ENCODE measurements around the gene LRRN4CL.
"Not testable (repeated sequence)": the region's sequence is repeated elsewhere in the genome, so short reads cannot be mapped to it uniquely, and the experiment has no call there.

LRRN4CL gene

GRCh38 chr11:62680825-62681240, 8.5 kb downstream of the LRRN4CL start:
- DNase-seq (ENCODE audit: low read depth) = peak; percentile 90
- no peak overlapping the region for H3K4me3 ChIP-seq (ENCODE audit: low read depth, low read length)
- TF ChIP-seq, protein P1, sequence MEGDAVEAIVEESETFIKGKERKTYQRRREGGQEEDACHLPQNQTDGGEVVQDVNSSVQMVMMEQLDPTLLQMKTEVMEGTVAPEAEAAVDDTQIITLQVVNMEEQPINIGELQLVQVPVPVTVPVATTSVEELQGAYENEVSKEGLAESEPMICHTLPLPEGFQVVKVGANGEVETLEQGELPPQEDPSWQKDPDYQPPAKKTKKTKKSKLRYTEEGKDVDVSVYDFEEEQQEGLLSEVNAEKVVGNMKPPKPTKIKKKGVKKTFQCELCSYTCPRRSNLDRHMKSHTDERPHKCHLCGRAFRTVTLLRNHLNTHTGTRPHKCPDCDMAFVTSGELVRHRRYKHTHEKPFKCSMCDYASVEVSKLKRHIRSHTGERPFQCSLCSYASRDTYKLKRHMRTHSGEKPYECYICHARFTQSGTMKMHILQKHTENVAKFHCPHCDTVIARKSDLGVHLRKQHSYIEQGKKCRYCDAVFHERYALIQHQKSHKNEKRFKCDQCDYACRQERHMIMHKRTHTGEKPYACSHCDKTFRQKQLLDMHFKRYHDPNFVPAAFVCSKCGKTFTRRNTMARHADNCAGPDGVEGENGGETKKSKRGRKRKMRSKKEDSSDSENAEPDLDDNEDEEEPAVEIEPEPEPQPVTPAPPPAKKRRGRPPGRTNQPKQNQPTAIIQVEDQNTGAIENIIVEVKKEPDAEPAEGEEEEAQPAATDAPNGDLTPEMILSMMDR (conservative IDR thresholded peaks at IDR 0.05; ENCODE audit: low read depth, low read length) = peak; percentile 70

- TF ChIP-seq, protein P1 (conservative IDR thresholded peaks at IDR 0.05; ENCODE audit: low read depth, low read length) = no peak
- peak within 1 kb of the TSS; percentile 96 for H3K4me3 ChIP-seq (ENCODE audit: low read depth, low read length)
- peak; percentile 91 for DNase-seq (ENCODE audit: low read depth)
Observed at GRCh38 chr11:62678770-62679696, 10.3 kb downstream of the LRRN4CL start, which contains the start of gene UBXN1. Gene UBXN1, minus strand, starts transcription at chr11:62679073. Its CDS starts 150 bp downstream, at chr11:62678923.

- TF ChIP-seq, protein P1 (conservative IDR thresholded peaks at IDR 0.05; ENCODE audit: low read depth, low read length) = no peak
- H3K4me3 ChIP-seq (ENCODE audit: low read depth, low read length) = peak overlapping the region; percentile 96
- DNase-seq (ENCODE audit: low read depth) = no peak
Observed at GRCh38 chr11:62678433-62678769, 10.9 kb downstream of the LRRN4CL start.

DNA sequence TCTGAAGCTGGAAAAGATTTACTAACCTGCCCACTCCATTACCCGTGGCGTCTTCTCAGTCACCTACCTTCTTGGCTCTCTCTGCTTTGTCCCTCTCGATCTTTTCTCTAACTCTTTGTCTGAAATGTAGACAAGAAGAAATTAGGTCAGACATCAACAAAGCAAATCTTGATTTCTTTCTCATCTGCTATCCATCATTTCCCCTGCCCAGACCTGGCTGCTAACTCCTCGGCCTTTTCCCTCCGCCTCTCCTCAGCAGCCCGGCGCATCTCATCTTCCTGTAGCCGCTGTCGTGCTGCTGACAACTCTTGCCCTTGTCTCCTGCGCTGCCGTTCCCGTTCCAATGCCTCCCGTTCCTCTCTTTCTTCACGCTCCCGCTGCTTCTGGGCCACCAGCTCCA, 11.6 kb downstream of the LRRN4CL start:
- H3K4me3 ChIP-seq (ENCODE audit: low read depth, low read length) = peak overlapping the region; percentile 96
- TF ChIP-seq, protein P1 (conservative IDR thresholded peaks at IDR 0.05; ENCODE audit: low read depth, low read length) = no peak
- DNase-seq (ENCODE audit: low read depth) = no peak

DNA sequence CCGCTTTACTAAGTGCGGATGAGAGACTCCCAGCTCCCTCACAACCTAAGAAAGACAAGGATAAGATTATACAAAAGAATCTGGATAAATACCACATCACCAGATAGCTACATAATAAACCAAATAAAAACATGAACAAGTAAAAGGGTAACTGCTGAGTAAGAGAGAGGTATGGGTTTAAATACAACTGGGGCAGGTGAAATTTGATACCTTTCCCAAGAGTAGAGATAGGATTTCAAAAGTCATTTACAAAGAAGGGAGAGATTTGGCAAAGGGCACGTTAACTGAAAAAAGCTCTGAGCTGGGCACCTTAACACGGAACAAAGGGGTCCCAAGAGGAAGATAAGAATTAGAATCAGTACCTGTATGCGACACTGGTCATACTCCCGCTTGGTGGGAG, 12.2 kb downstream of the LRRN4CL start:
- TF ChIP-seq, protein P1 (conservative IDR thresholded peaks at IDR 0.05; ENCODE audit: low read depth, low read length) = no peak
- peak overlapping the region; percentile 5 for H3K4me3 ChIP-seq (ENCODE audit: low read depth, low read length)
- no peak for DNase-seq (ENCODE audit: low read depth)

DNA sequence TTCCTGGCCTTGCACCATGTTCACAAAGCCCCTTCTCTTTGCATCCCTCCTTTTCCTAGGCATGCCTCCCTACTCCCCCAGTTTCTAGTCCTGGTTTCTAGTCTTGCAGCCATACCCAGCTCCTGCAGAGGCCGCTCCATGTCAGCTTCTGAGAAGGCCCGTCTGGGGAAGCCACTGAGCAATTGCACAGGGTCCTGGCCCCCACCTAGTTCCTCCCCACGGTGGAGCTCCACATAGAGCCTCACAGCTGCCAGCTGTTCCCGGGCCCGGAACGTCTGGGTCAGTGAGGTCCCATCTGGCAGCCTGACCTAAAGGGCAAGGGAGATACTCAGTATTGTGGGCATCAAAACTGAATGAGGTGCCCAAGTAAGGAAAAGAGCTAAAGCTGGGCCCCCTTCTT, 12.6 kb downstream of the LRRN4CL start:
- no peak overlapping the region for H3K4me3 ChIP-seq (ENCODE audit: low read depth, low read length)
- TF ChIP-seq, protein P1 (conservative IDR thresholded peaks at IDR 0.05; ENCODE audit: low read depth, low read length) = peak; percentile 25

GRCh38 chr11:62675415-62675814, 13.9 kb downstream of the LRRN4CL start:
- H3K4me3 ChIP-seq (ENCODE audit: low read depth, low read length); DNase-seq (ENCODE audit: low read depth): not testable (repeated sequence)

More for the DNA sequence above, 12.6 kb downstream of the LRRN4CL start:
- no peak for DNase-seq (ENCODE audit: low read depth)

All from choroid plexus epithelial cell (primary cell).